CD4-positive, alpha-beta T cell treated with Interleukin-15 for 1 hour (primary cell): ENCODE data around the gene P2RY2.
"Not testable (repeated sequence)": the region's sequence is repeated elsewhere in the genome, so short reads cannot be mapped to it uniquely, and the experiment has no call there.

Experiments used
- DNase-seq: peaks from one replicate; pipeline ENCODE4 v3.0.0-alpha.2; 2020

The P2RY2 gene

DNA sequence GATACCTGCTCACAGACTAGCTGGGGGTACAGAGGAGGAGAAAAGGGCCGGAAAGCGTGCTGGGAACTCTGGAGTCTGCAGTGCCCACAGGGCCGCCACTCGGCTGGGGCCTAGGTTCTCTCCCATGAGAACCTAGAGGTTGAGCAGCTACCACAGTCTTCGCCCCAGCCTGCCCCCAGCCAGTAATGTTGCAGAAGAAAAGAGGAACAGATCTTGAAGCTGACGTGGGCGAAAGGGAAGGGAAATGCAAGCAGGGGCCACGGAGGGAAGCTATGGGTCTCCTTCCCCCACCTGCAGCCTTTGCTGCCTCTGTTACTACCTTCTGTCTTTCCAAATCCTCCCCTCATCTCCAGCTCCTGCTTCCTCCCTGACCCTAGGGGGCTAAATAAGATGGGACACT is 28.8 kb upstream of the P2RY2 start:
- peak; percentile 76 for DNase-seq

DNA sequence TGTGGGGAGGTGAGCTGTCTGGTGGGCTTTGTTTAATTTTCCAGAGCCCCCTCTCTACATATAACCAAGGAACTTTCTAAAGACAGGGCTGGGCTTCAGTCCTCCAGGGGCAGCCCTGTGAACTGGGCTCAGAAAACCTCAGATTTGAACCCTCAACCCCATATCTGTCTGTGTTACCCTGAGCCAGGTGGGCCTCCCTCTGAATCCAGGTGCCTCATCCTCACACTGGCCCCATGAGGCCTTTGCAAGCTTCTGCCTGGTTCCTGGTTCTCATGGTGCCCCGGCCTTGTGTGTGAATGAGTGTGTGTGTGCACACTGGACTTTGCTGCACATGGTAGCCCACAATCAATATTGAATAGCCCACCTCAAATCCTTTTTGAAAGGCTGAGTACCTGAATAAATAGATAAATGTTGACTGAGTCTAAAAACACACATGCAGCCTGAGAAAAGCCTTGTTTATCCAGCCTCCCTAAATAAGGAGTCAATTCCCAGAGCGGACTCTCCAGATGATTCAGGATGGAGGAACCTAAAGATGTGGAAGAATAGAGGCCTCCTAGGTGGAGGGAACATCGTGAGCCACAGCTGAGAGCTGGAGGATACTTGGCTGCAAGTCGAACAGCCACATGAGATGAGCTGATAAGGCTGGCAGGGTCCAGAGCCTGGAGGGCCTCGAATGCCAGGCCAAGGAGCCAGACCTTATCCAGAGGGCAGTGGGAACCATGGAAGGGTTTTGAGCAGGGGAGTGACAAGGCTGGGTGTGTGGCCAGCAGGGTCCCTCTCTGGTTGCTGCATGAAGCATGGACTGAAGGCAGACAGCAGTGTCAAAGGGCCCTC is 28.1 kb upstream of the P2RY2 start:
- no peak for DNase-seq

DNA sequence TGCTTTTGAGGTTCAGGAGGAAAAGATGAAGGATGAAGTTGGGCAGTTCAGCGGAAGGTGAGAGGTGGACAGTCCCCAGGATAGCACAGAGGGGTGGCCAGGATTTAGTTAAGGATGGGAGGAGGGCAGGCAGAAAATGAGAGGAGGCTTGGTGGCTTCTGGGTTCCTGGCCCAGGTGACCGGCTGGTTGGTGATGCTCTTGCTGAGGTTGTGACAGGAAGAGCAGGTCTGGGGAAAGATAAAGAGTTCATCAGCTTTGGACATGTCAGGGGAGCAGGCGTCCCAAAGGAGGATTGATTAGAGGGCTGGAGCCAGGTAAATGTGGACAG is 27.6 kb upstream of the P2RY2 start:
- DNase-seq = no peak

DNA sequence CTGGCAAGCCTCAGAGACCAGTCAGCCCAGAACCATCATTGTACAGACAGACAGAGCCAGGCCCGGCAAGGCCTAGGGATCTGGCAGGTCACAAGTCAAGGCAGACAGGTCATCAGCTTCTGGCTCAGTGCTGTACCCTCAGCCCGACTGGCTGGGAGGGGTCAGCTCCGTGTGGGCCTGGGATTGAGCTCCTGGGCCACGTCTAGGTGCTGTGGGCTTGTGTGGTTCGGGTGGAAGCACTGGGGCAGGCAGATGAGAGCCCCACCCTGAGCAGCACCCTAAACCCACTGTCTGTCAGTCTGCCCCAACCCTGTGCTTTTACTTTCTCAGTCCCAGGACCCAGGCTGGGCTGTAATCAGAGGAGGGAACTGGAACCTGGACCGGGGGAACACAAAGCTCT is 26.9 kb upstream of the P2RY2 start:
- DNase-seq = no peak

DNA sequence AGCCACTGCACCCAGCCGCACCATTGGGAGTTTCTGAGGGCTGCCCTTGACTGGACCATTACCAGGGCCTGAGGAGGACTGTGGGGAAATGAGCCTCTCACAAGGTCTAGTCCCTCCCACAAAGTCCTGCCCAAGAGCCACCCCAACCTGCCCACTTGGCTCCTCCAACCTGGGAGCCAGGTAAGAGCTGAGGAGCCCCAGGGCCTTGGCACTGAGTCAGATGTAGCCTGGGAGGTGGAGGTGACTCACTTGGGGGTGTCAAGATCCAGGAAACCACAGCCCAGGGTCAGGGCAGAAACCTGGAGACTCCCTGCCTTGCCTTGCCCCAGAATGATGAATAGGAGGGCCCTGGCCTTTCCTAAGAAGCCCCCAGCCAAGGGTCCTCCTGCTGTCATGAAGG is 25.8 kb upstream of the P2RY2 start:
- no peak for DNase-seq

DNA sequence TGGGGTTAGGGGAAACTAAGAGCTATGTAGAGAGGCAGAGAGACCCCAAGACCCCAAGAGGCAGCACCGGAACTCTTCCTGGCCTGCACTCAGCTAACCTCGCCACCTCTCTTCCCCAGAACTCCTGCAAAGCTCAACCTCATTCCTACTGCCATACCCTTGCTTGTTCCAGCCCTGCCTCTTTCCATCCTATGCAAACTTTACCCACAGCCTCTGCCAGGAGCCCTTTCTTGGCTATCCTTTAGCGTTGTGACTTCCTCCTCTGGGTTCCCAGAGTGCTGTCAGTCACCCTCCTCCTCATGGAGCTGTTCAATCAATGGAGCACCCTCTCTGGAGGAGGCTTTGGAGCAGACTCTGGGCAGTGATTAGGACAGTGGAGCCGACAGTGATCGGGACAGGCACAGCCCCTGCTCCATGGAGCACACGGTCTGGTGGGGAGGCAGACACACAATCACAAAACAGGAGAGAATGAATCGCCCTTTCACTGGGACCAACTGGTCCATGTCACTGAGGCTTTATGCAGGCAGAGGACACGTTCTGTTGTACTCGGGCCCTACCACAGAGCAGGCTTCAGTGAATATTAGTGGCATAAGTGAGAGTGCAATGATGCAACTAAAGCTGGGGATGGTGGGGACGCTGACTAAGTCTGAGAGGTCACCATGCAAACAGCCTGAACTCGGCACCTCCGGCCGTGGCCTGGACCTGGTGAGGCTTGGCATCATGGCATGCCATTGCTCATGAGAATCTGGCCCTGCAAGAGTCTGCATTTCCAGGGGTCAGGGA is 24.6 kb upstream of the P2RY2 start:
- no peak for DNase-seq

DNA sequence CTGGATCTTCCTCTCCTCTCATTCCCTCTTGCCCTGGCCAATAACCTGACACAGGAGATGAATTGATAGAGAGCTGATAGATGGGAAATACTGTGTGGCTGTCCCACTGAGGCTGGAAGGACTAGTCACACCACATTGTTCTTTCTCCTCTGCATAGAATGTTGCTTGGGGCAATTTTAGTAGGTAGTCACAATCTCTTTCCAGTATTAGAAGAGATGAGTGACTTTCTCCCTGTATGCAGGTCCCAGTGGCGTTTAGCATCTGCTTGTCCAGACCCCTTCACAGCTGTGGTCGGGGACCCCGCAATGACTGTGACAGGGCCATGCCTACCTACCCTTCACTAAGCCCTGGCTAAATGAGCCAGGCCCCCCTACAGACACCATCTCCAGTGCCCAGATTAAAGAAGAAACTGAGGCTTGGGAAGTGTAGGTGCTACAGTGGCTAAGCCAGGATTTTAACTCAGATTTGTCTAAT is 24.0 kb upstream of the P2RY2 start:
- no peak for DNase-seq

DNA sequence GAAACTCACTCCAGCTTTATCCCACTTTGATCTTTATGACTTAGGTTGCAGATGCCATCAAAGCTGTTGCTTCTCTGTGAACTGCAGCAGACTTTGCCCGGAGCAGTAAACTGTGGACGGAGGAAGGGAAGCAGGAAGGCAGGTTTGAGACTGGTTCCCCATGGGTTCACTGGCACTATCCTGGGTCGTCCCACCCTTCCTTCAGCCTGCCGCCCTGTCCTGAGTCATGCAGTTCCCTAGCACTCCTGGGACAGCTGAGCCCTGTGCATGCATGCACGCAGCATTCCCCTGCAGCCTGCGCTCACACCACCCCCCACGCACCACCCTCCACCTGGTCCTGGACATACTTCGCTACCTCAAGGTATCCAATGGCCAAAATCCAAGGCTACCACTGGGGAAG is 23.5 kb upstream of the P2RY2 start:
- no peak for DNase-seq

DNA sequence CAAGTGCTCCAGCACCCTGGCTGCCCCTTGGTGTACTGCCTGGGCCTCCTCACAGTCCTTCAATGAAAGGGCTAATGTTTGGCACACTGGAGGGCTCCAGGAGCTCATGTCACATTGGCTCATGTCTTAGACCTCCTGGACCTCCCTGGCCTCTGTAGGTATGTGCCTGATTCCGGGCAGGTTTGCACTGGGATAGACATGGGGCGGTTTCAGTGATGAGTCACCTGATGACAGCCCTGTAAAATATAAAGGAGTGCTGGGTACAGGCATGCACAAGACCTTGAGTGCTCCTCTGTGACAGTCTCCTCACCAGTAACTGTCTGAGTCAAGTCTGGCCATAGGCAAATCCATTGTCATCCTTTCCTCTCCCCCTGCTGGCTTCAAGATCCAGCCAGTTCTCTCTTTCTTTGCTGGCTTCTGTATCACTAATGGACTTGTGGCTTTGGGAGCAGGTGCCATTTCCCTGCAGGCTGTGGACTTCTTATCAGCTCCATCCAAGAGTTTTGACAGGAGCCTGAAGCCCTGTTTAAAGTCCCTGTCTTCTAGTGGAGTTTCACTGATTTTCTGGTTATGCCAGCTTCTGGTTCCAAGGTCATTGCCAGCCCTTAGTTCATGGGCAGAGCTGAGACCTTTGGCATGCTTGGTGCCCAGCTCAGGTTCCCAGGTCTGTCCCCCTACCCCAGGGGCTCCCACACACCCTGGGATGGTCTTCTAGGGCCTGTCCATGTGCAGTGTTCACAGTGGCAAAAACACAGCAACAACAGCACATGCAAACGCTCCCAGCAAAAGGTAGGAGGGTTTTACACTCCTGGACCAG is 22.7 kb upstream of the P2RY2 start:
- DNase-seq = no peak

DNA sequence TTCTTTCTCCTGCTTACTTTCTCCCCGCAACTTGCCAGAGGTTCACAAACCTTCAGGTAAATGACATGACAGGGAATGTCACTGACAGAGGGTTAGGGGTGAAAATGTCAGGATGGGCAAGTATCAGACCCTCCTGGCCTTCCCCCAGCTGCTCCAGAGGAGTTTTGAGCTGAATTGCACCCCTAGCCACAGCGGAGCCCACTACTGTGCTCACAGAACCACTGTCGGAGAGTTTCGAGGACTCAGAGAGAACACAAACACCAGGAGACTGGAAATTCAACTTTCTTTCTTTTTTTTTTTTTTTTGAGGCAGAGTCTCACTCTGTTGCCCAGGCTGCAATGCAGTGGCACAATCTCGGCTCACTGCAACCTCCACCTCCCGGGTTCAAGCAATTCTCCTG is 21.5 kb upstream of the P2RY2 start:
- no peak for DNase-seq

DNA sequence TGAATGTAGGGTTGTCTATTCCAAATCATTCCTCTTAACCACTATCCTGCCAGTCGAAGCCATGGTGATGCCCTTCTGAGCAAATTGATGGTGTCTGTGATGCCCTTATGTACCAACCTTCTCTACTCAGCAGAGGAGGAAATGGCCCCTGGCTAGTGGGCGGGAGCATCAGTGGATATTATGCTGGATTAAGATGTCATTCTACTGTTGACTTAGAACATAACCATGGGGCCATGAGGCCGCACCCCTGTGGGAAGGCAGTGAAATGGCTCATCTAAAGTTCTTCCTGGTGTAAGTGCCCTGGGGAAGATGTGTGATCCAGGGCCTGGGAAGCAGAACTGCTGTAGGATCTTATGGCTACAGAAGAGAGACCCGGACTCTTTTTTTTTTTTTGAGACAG is 20.7 kb upstream of the P2RY2 start:
- no peak for DNase-seq

DNA sequence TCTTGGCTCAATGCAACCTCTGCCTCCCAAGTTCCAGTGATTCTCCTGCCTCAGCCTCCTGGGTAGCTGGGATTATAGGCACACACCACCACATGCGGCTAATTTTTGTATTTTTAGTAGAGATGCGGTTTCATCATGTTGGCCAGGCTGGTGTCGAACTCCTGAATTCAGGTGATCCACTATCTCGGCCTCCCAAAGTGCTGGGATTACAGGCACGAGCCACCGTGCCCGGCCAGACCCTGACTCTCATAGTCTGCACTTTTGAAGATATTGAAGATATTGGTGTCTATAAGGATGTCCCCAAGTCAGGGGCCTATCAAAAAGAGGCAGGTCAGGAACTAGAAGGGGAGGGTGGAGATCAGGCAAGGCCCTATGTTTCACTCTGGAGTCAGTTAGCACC is 20.3 kb upstream of the P2RY2 start:
- DNase-seq = not testable (repeated sequence)

DNA sequence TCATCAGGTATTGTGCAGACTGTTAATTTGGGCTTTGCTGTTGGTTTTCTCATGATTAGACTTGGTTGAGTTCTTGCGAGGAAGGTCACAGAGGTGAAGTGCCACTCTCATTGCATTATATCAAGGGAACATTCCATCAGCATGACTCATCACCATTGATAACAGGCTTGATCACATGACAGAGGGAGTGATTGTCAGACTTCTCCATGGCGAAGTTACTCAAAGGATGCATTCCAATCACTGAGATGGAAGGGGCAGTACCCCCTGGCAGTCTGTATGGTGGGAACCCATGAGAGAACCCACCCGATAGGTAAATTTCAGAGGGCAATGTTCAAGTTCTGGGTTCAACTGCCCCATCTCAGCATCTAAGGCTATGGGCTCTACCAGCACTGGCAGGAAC is 19.4 kb upstream of the P2RY2 start:
- no peak for DNase-seq

DNA sequence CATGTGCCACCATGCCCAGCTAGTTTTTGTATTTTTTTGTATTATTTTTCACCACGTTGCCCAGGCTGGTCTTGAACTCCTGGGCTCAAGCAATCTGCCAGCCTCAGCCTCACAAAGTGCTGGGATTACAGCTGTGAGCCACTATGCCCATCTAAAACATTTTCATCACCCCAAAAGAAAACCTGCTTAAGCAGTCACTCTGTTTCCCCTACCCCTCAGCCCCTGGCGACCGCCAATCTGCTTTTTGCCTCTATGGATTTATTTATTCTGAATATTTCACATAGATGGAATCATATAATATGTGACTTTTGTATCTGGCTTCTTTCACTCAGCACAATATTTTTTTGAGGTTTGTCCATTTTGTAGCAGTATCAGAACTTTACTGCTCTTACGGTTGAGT is 18.6 kb upstream of the P2RY2 start:
- no peak for DNase-seq

DNA sequence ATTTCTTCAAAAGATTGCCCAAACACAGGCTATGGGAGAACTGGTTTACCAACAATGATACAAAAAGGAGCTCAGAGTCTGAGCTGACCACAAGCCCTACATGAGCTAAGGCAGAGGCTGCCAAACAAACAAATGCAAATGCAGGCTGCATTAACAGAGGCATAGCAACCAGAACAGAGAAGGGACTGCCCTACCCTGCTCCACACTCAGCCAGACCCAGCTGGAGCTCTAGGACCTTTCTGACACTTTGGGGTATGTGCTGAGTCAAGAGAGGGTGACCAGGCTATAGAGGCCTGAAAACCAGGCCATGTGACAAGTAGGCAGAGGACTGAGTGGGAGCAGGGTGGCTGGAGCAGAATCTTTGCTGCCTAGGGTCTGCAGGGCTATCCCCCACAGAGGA is 17.8 kb upstream of the P2RY2 start:
- no peak for DNase-seq

DNA sequence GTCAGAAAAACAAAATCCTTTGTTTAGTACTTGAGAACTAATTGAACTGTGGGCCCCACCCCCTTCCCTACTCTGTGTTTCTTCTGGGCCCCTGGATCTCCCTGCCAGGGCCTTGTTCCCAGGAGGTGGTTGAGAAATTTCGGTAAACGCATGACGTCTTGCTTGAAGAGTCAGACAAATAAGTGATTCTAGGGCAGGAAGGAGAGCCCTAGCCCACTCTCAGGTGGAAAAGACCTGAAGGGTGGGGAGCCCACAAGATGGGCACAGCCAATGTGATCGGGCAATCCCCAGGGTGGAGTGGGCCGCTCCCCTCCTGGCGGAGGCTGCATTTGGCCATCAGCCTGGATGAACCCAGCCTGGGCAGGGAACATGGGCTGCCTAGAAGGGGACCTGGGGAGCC is 16.8 kb upstream of the P2RY2 start:
- DNase-seq = no peak

DNA sequence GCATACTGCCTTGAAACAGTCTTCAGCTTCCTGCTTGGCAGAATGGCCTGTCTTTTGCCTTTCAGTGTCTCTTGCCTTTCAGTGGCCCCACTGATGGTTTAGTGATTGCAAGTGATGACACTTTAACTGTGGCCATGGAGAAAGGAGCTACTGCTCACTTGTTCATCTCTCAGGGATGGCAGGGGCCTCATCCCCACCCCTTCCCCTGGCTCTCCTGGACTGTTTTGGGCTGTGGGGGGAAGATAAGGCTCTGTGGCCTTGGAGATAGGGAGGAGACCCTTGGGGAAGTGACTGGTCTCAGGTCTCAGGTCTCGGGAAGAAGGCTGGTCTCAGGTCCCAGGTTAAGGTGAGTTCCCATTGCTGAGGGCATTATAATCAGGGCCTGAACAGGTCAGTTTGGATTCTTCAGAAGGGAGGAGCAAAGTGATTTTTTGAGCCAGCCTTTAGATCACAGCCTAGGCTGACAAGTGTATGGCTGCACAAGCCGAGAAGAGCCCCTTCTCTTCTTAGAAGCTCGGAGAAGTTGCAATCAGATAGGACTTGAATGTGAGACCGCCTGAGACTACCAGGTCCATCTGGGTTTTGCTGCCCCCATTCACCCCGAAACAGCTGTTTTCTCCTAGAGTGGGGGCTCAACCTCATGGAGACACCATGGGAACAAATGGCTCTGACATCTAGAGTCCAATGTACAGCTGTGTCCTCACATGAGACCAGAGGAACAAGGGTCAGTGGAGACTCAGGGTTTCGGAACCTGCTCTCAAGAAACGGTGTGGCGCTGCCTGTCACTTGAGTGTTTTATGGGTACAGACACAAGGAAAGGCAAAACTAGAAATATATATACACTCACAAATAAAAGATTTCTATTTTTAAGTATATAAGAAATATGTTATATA is 15.9 kb upstream of the P2RY2 start:
- no peak for DNase-seq

DNA sequence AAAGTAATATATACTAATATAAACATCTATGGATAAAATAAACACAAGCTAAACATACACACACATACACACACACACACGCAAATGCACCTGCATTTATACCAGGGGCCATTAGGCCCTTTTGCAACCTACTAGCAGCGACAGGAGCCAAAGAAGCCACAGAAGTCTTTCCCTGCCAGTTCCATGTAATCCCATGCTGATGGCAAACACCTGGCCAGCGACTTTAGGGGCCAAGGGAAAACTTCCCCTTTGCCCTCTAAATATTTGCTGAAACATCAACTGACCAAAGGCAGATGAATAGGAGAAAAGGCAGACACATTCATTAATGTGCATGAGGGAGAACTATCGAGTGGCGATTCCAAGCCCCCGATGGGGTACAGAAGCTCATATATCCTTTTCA is 14.8 kb upstream of the P2RY2 start:
- DNase-seq = peak; percentile 4

DNA sequence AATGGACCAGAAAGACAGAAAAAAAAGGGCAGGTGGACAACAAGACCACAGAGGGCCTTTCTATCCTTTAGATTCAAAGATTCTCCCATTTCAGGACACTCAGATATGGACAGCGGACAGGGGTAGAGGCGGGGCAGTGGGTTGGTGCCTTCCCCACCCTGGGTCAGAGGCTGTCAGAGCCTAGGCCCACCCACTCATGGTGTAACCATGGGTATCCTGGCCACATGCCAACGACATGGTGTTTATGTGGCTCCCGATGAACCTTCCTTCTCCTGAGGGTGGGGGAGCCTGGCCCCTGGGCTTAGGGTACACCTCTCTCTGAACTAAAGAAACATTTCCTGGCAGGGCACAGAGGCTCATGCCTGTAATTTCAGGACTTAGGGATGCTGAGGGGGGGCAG is 14.3 kb upstream of the P2RY2 start:
- peak; percentile 13 for DNase-seq

DNA sequence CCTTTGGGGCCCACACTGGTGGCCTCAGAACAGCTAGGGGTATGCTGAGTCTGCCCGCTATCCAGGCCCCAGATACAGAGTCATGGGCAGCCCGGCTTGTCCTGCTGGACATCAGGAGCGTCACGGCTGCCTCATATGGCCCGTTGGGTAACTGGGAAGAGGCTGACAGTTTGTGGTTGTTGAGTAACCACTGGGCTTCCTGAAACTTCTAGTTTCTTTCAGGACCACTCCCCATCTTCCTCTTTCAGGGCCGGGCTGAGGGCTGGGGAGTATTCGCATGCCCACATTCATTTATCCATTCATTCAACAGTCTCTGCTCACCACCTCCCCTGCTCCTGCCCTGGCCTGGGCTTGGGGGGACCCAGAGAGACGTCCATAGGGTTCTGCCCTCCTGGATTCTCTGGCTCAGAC is 13.4 kb upstream of the P2RY2 start:
- peak; percentile 65 for DNase-seq

DNA sequence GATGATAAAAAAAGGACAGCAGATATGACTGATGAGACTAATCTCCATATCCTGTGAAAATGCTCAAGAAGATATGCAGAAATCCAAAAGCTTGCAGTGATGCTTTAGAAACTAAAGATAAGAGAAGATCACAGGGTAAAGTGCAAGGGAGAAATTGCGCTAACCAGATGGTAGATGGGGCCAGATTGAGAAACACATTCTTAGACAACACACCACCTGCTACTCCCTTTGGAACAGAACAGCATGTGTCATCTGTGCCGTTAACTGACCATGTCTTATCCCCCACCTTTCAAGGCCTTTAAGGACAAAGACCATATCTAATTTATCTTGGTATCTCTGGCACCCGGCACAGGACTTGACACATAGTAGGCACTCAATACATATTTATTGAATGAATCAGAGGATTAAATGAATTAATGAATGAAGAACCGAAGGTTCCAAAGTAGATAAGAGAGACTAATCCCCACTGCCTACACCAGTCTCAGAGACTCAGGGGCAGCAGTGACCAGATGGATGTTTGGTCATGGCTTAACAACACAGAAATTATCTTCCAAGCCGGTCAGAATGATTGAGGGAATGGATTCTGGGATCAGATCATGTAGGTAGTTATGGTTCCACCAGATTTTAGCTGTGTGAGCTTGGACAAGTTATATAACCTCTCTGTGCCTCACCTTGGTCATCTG is 12.3 kb upstream of the P2RY2 start:
- no peak for DNase-seq

DNA sequence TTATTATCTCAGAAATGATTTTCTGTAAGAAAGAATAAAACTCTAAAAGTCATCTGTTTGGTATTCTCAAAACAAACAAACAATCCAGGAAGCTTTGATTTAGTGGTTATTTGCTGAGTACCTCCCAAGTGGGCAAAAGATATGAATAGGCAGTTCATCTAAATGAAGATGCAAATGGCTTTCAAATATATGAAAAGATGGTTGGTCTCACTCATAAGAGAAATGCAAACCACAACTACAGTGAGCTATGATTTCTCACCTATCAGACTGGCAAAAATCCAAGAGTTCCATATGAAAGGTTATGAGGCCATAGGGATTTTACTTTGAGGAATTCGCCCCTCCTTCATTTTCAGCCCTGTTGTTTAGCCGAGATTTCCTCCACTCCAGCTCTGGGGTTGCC is 11.3 kb upstream of the P2RY2 start:
- no peak for DNase-seq
